Hematopoietic multipotent progenitor cell treated with erythropoietin and hydrocortisone succinate and interleukin-3 and kit ligand, for 6 days (in vitro differentiated cells): ENCODE results near the gene MAP1LC3B.

Source experiments
- DNase-seq: peaks from one replicate; pipeline ENCODE4 v3.0.0-alpha.2; 2015

The MAP1LC3B gene

DNA sequence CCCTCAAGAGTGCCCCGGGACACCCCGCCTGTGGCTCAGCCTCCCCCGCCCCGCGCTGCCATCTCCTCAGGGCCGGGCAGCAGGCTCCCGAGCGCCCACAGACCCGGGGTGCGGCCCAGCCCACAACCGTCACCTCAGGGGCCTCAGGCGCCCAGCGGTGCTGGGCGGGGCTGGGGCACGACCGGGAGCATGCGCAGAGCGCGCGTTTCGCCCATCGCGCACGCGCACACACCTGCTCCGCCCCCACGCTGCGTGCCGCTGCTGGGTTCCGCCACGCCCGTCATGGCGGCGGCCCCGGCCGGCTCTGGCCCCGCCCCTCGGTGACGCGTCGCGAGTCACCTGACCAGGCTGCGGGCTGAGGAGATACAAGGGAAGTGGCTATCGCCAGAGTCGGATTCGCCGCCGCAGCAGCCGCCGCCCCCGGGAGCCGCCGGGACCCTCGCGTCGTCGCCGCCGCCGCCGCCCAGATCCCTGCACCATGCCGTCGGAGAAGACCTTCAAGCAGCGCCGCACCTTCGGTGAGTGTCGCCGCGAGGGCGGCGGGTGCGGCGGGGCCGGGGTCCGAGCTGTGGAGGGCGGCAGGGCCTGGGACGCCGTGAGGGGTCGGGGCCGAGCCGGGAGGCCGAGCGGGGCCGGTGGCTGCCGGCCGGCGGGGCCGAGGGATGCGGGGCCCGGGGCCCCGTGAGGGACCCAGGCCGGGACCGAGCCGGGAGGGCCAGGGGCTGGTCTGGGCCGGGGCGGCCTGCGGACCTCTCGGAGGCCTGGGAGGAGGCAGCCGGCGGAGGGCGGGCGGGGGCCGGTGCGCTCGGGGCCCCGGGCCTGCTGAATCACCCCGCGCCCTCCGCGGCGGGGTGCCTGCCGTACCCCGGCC, at the start of gene MAP1LC3B:
Gene MAP1LC3B, plus strand, starts transcription at position 387 of the 871 bp plus-strand sequence. Its CDS starts 92 bp downstream, at position 479.
- DNase-seq: peak; percentile 95

DNA sequence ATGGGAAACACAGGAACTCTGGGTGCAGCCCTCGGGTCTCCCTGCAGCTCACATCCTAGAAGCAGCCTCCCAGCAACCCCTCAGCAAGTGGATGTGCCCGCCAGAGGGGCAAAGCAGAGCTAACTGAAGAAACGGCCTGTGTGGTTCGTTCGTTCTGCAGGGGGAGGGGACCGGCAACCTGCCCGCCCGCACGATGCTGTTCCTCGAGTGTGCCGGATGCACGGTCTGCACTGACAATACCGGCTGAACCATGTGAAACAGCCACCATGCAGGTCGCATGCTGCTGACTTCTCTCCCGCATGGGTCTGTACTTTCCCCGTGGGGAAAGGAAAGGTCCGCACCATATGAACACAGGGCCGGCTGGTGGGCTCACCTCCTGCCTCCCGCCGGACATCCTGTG, 49.6 kb upstream of the MAP1LC3B start:
- no peak for DNase-seq

DNA sequence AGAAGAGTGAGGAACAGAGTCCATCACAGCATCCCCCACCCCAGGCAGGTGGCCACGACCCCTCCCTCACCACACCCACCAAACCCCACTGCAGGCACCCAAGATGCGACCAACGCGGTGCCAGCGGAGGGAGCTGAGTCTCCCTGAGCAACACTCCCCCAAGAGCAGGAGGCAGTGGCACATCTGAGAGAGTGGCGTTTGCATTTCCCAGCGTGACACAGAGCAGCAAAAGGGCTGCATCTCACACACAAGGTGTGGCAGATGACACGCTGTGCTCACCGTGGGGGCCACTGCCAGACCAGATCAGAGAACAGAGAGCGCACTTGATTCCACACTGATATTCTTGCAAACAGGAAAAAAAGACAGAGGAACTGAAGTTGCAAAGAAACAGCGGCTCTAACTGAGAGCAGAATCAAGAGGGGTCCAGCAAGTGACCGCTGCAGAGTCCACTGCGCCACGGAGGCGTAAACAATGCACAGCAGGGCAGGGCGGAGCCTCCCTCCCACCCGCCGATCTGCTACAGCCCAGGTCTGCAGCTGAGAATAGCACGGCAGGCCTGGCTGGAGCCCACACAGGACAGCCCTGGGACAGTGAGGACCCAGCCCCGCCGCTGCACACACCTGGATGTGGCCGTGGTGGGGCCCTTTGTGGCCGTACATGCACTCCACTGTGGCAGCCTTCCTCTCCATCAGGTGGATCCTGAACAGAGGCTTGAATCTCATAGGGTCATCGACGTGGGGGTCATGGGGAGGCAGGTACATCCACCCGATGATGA, 49.0 kb upstream of the MAP1LC3B start:
- DNase-seq: no peak

DNA sequence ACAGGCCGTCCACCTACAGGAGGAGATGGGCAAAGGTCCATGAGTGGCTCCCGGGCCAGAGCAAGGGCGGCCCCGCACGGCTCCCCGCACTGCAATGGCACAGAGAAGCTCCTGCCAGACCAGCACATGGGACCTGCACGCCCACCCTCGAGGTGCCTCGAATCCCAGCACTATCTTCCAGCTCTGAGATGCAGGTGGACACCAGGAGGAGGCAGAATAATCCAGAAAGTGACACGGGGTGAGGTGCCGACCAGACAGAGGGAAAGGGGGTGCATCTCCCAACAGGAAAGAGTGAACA, 48.4 kb upstream of the MAP1LC3B start:
- DNase-seq: no peak

DNA sequence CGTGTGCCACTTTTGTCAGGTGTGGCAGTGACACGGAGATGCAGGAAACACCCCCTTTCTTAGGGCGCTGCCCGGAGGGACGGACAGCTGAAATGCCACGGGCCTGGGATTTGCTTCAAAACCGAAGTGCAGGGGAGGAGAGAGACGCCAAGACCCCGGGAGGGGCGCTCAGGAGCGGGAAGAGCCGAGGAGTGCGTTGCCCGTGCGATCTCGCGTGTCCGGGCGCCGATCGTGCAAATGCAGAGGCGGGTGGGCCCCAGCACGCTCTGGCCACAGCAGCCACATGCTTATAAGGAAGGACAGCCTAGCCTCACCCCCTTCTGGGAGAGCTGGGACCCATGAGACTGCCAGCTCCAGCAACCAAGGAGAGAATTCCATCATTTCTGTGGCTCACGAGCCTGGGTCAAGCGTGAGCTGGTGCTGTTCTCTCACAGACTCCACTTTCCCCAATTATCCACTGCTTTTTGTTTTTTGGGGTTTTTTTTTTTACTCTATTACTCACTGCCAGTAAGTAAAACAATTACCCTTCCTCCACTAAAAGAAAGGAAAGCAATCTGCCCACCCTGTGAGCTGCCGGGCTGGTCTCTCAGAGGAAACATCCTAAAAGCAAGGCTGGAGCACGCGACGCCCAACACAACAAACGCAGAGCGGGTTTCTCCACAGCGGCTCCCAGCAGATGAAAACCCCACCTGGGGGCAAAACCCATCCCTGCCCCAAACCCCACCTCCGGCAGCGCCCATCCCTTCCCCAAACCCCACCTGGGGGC, 47.8 kb upstream of the MAP1LC3B start:
- no peak for DNase-seq

DNA sequence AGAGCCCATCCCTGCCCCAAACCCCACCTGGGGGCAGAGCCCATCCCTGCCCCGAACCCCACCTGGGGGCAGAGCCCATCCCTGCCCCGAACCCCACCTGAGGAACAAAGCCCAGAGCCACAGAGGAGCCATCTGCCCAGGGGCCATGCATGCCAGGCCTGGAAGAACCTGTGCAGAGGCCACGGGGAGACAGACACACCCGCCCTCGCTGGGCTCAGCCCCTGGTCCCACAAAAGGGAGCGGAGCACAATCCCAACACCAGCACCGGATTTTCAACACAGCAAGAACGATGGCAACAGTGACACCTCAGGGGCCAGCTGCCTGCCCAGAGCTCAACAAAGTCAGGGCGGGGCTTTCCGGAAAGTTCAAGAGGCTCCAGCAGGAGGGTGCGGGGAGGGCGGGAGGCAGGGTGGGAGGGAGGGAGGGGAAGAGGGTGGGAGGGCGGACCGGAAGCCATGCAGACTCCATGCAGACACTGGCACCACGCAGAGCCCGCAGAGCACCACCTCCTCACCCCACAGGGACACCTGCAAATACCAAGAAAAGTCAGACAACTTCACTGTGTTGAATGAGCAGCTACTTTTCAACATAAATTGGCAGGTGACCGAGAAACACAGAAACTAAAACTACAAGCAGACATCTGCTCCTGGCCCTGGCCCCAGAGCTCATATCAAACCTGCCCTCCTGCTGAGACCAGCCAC, 47.1 kb upstream of the MAP1LC3B start:
- DNase-seq: peak; percentile 45

DNA sequence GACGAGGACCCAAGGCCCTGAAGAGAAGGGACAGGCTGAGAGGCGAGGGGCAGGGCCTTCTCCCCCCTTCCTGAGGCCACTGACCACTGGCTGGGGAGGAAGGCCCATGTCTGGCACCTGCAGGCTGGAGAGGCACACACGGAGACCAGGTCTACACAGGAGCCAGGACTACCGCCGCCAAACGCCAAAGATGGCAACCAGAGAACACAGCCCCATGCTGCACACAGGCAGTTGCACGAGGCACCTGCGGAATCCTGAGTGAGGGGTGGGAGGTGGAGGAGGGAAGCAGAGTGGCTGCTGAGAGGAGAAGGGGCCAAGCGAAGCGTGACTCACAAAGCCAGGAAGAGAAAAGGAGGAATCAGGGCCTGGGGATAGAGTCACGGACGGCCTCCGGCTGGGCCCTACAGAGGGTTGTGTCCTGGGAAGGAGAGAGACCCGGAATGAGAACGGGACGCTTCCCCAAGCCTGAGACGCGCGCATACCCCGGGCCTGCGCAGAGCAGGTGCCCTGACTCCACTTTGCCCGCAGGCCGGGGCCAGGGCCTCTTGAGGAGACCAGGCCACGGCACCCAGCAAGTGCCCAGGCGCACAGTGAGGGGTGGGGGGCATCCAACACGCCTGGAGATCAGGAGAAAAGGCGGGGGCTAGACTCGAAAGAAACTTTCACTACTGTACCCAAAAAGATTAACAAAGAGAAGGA, 46.3 kb upstream of the MAP1LC3B start:
- DNase-seq: no peak

DNA sequence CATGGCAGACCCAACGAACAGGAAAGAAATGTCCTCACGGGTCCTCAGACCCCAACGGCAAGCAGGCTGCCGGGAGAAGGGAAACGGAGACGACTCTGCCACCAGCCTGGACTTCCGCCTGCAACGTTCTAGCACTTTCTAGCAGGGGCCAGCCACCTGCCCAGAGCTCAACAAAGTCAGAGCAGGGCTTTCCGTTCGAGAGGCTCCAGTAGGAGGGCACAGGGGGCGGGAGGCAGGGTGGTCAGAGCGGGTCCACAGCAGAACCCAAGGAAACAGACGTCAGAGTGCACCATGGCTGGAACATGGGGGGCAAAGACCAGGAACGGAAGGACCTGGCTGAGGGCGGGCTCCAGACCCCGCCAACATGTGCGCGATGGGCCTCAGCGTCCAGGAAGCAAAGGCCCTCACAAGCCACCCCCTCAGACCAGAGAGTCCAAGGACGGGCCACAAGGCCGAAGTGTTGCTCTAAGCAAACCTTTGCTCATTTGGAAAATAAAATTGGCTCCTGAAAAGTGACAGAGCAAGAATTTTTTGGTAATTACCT, 45.5 kb upstream of the MAP1LC3B start:
- no peak for DNase-seq

DNA sequence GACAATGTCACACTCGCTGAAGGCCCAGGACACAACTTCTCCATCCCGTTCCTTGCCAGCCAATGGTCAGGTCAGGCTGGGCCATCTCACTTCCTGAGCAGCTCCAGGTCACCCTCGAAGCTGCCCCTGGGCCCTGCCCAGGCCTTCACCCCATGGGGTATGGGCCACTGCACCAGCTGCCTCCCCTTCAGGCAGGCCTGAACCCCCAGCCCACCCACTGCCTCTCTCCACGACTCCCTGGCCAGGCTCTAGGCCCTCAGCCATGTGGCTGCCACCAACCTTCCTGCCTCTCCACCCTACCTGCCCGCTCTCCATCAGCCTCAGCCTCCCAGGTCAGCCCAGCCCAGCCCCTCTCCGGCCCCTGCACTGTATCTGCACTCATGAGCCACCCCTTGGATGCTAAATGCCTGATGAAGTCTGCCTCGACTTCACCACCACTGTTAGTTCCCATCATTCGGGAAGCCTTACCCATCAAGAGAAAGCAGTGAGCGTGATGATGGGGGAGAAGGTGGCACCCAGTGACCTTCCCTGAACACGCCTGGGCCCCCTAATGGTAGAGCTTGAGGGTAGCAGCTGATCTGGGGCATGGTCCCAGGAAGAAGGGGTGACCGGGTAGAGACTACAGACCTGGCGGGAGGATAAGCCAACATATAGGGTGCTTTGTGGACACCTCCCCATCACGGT, 44.1 kb upstream of the MAP1LC3B start:
- DNase-seq: no peak

DNA sequence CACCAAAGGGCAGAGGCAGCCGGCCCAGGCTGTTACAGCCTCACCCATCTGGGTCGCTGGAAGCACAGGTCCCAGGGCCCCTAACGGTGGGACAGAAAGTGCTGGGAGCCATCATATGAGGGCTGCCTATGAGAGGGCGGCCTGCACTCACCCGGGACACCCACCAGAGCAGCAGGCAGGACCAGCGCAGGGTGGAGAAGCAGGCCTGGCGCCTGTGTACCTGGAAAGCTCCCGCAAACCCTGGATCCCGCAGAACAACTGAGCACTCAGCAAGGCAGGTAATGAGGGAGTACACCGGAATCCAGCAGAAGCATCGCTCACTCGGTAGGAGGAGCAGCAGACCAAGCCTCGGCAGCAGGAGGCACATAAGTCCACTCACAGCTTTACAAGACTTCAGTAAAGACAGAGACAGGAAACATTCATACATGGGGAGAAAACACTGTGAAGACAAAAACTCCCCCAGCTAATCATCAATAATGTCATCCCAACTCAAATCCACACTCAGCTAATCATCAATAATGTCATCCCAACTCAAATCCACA, 43.4 kb upstream of the MAP1LC3B start:
- DNase-seq: no peak

DNA sequence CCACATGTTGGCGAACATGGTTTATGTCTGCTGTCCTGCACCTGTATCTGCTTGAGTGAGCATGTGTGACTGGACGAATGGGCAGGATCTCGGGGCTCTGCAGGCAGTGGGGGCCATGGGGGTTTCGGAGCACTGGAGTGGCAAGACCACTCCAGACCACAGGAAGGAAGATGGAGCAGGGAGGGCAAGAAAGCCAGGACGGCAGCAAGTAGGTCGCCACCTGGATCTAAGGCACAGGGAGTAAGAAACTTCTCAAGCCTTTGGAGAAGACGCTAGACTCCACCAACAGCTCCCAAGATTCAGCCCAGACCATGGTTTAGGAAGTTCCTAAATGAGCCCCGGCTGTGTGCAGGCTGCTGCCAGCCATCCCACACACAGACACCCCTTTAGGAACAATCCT, 42.1 kb upstream of the MAP1LC3B start:
- DNase-seq: no peak

DNA sequence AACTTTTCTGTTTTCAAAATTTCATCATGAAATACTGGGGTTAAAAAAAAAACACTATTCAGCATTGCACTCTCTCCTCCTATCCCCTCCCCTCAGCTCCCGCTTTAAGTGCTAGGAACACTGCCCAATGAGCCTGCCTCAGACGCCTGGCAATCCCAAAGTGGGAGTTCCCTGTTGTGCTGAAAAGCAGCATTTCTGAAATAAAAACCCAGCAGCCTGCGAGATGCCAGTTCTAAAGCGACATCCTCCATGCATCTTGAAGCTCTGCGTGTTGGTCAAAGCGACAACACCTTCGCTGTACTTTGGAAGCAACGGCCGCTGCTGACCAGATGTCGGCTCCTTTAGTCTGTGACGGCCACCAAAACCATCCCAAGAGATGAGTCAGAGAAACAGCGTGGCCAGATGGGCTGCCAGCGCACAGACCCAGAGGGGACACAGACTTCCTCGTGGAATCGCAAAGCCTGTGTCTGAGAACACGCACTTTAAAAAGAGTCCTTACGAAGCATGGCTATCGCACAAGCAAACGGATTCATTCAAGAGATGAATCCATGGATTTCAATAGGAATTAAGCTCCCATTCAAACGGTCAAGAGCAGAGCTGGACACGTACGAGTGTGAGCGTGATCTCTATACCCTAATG, 41.3 kb upstream of the MAP1LC3B start:
- DNase-seq: no peak

DNA sequence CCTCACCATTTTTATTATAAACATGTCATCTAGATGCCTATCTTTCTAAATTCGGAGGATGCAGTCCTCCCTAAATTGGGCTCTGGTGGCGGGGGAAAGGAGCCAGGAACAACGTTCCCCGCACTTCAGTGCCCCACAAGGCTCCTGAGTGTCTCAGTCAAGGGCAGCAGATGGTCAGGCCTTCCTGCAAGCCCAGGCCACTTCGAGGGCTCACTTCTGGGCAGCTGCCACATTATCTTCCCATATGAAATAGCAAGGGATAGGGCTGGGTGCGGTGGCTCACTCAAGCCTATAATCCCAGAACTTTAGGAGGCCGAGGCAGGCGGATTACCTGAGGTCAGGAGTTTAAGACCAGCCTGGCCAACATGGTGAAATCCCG, 40.8 kb upstream of the MAP1LC3B start:
- DNase-seq: no peak

DNA sequence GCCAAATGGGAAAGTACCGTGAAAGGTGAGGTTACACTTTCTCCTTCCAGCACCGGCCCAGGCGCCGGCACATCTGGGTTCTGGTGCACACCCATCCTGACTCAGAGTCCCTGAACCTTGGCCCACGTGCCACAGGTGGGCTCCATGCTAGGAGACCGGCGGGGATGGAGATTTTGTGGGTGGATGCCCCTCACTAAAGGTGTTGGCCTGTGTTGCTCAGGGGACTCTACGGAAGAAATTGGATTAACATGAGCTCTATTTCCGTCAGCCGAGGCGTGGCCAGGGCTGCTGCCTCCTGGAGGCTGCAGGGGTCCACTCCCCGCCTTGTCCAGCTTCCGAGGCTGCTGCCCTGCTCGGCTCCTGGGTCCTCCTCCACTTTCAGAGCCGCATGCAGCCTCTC, 39.3 kb upstream of the MAP1LC3B start:
- no peak for DNase-seq

DNA sequence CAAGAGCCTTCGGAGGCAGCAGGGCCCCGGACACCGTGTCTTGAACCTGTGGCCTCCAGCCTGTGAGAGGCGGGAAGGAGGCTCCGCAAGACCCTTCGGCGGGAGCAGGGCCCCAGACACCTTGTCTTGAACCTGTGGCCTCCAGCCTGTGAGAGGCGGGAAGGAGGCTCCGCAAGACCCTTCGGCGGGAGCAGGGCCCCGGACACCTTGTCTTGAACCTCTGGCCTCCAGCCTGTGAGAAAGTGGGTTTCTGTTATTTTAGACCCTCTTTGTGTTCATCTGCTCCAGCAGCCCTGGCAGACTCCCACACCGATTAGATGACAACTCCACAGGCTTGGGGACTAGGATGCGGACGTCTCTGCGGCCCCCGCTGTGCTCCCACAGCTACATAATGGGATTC, 38.5 kb upstream of the MAP1LC3B start:
- DNase-seq: no peak

DNA sequence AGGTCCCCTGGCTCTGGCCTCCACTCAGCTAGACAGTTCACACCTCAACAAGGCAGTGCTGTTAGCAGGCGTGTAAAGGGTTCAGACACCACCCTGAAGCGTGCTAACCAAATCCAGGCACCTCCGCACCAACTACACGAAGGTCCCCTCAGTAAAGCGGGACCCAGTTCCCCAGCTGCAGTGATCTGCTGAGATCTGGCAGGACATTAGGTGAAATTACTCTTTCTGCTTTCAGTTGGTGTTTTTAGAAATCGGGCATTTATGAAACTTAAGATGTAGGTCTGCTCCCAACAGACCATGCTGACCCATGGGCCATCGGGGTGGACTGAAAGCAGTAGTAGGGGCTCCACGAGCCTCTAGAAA, 35.7 kb upstream of the MAP1LC3B start:
- DNase-seq: no peak

DNA sequence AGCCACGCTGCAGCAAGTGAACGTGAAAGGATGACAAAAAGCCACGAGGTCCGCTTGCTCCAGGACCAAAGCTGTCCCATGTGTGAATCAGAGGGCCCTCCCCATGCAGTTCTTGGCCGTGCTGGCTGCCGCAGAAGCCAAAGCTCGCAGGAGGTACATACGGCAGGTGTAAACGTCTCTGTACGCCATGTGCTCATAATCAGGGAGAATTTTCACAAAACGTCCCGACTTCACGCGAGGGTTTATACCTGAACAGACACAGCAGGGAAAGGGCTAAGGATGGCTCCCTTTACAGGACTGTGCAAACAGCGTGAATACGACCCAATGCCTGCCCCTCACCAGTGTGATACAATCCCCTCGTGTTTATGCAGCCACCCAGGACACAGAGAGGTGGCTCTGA, 33.9 kb upstream of the MAP1LC3B start:
- DNase-seq: no peak

DNA sequence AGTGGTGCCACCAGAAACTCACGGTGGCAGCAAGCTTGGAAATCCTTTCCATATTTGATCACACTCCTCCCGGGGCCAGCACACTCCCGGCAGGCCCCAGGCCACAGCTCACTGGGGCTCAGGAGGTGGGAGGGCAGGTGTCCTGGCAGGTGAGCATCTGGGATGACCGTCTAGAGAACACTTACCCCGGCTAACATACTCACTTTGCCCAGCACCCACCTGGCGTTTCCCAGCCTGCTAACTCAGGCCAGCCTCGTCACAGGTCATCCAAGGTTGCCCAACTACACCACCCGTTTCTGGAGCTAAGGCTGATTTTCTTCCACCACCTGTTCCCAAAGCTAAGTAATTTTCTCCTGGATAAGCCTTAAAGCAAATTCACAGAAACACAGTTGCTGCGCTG, 33.4 kb upstream of the MAP1LC3B start:
- DNase-seq: no peak

DNA sequence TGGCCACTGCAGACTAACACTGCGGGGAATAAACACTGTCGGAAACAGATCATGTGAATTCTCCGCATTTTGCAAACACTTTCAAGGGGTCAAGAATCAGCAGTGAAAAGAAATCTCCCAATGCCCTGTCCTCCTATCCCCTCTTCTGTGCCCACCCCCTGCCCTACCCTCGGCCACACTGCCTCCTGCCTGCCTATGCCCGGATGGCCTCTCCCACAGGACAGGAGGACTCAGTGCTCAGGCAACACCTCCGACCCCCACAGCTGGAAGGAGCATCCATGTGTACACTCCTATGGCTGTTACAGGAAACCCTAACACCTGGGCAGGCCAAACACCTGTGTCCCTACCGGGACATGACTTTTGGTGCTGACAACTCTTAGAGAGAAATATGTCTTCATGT, 33.0 kb upstream of the MAP1LC3B start:
- no peak for DNase-seq

DNA sequence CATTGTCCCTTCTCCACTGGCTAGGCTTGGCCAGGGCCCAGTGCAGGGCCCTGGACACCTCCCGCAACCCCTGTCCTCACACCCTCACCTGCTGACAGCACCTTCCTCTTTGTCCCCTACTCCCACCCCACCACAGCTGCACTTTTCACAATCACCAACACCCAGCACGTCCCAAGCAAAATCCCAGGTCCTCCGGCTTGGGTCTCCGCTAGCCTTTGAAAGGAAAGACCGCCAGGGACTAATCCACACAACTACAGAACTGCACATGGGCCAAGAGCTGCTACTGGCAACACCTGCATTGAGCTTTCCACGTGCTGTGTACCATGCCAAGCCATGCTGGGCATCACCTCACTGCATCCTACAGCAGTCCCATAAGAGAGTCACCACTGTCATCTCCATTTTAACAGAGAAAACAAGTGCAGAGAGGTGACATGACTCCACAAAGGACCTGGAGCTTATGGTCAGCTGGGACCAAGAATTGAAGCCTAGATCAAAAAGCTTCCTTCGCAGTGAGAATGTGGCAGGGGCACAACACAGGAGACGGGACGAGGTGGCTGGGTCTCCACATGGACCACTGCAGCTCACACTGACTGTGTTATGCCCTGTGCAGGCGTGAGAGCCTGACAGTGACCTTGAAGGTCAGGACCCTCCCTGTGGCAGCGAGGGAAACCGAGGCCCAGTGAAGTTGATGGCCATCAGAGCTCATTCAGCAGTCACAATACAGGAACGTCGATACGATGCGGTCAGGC, 31.1 kb upstream of the MAP1LC3B start:
- no peak for DNase-seq
